Measurements from ENCODE around the gene CRYBB1. TPM values are rescaled to one million over a fixed set of nuclear protein-coding genes. Genes with fewer than 3 reads are reported as not detected.
A peak's percentile ranks its signal among the peaks of the same experiment; 100 is the strongest.

Gene CRYBB1
- total RNA-seq, 1 donor from 2014 or later: 0.55 TPM

- intact Hi-C loops (cut with DNase I): no loop called here
- peaks cover 5% of the 10 kb centered on the region for H3K27me3 ChIP-seq
- ATAC-seq (peak; percentile 78), DNase-seq (no peak)
- peak overlapping the region; percentile 60 for H3K27ac ChIP-seq
- H3K4me3 ChIP-seq: no peak overlapping the region
- no peaks in the 10 kb centered on the region for H3K36me3 ChIP-seq
- peaks cover 5% of the 10 kb centered on the region for H3K4me1 ChIP-seq
- no peak for TF ChIP-seq CTCF (IDR thresholded peaks at IDR 0.05)
- no peaks in the 10 kb centered on the region for H3K9me3 ChIP-seq
Measured at GRCh38 chr22:26632422-26633155, 14.8 kb upstream of the CRYBB1 start.

GRCh38 chr22:26631282-26631681 lies 13.5 kb upstream of the CRYBB1 start:
- H3K4me3 ChIP-seq: no peak overlapping the region
- H3K36me3 ChIP-seq: no peaks in the 10 kb centered on the region
- no peak for ATAC-seq
- intact Hi-C loops (cut with DNase I): no loop called here
- H3K4me1 ChIP-seq: peaks cover 5% of the 10 kb centered on the region
- DNase-seq: no peak
- H3K27me3 ChIP-seq: peaks cover 5% of the 10 kb centered on the region
- H3K27ac ChIP-seq: no peak overlapping the region
- TF ChIP-seq CTCF (IDR thresholded peaks at IDR 0.05): no peak
- H3K9me3 ChIP-seq: no peaks in the 10 kb centered on the region

GRCh38 chr22:26629988-26630761 lies 12.3 kb upstream of the CRYBB1 start:
- ATAC-seq (no peak), DNase-seq (no peak)
- no peak overlapping the region for H3K27ac ChIP-seq
- H3K27me3 ChIP-seq: peaks cover 5% of the 10 kb centered on the region
- H3K9me3 ChIP-seq: no peaks in the 10 kb centered on the region
- H3K4me1 ChIP-seq: peaks cover 5% of the 10 kb centered on the region
- TF ChIP-seq CTCF (IDR thresholded peaks at IDR 0.05): no peak
- no peaks in the 10 kb centered on the region for H3K36me3 ChIP-seq
- intact Hi-C loops (cut with DNase I): no loop called here
- H3K4me3 ChIP-seq: no peak overlapping the region

GRCh38 chr22:26624803-26625202 lies 7.0 kb upstream of the CRYBB1 start:
- Histone ChIP-seq H3K4me1 (no peaks in the 10 kb centered on the region), H3K4me3 (no peak overlapping the region), H3K27me3 (no peaks in the 10 kb centered on the region), H3K36me3 (no peaks in the 10 kb centered on the region), H3K9me3 (no peaks in the 10 kb centered on the region), H3K27ac (no peak overlapping the region)
- DNase-seq (no peak), ATAC-seq (no peak)
- no peak for TF ChIP-seq CTCF (IDR thresholded peaks at IDR 0.05)
- intact Hi-C loops (cut with DNase I): no loop called here

GRCh38 chr22:26623984-26624383 lies 6.2 kb upstream of the CRYBB1 start:
- TF ChIP-seq CTCF (IDR thresholded peaks at IDR 0.05): no peak
- Histone ChIP-seq H3K27me3 (no peaks in the 10 kb centered on the region), H3K36me3 (no peaks in the 10 kb centered on the region), H3K9me3 (no peaks in the 10 kb centered on the region), H3K4me1 (no peaks in the 10 kb centered on the region), H3K27ac (no peak overlapping the region), H3K4me3 (no peak overlapping the region)
- intact Hi-C loops (cut with DNase I): no loop called here
- DNase-seq: no peak
- no peak for ATAC-seq
